Stomach (tissue), 4 donors: ENCODE results near the gene RGS4.

ENCODE experiments used
- POLR2A ChIP-seq, 4 donors: fragments of 450-650 bp; IDR thresholded peaks; one replicate each; pipeline ENCODE4 v1.6.1; 2016; ENCODE audit warnings: antibody characterized with exemption in 4 of 4, control low read depth in 2 of 4, mild to moderate bottlenecking in 1 of 4, moderate library complexity in 1 of 4
- TF ChIP-seq, protein P1 (sequence below), 7 experiments: fragments of 450-650 bp in 4 of 7; fragments of 200-600 bp in 3 of 7; sonication (generic) in 3 of 7; IDR thresholded peaks; one replicate each; pipeline ENCODE4 v1.5.1; 2016 to 2019; ENCODE audit warnings: antibody characterized with exemption in 7 of 7, control low read depth in 2 of 7, mild to moderate bottlenecking in 1 of 7

DNA sequence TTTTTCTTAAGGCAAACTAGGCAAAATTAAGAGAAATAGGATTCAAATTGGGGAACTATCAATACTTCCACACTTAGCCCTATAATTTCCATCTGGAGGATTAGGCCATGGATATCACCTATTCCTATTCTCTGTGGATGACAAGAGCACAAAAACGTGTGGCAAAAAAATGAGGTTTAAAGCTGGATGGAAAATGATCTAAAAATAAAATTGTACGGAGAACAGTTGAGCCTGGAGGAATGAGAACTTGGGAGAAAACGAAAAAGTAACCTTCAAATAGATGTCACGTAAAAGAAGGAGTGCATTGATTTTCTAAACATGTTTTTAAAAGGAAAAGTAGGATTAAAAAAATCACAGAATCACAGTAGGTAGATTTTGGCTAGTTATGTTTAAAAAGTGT, 55.7 kb downstream of the RGS4 start:
- TF ChIP-seq, protein P1, sequence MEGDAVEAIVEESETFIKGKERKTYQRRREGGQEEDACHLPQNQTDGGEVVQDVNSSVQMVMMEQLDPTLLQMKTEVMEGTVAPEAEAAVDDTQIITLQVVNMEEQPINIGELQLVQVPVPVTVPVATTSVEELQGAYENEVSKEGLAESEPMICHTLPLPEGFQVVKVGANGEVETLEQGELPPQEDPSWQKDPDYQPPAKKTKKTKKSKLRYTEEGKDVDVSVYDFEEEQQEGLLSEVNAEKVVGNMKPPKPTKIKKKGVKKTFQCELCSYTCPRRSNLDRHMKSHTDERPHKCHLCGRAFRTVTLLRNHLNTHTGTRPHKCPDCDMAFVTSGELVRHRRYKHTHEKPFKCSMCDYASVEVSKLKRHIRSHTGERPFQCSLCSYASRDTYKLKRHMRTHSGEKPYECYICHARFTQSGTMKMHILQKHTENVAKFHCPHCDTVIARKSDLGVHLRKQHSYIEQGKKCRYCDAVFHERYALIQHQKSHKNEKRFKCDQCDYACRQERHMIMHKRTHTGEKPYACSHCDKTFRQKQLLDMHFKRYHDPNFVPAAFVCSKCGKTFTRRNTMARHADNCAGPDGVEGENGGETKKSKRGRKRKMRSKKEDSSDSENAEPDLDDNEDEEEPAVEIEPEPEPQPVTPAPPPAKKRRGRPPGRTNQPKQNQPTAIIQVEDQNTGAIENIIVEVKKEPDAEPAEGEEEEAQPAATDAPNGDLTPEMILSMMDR (IDR thresholded peaks at IDR 0.05) = no peak
- TF ChIP-seq POLR2A (IDR thresholded peaks at IDR 0.05) = no peak
